Liver (tissue), 9 donors: ENCODE results near the gene TRPV4. TPM values are rescaled to one million over a fixed set of nuclear protein-coding genes. Genes with fewer than 3 reads are reported as not detected.

Experiments
- DNase-seq: peaks from one replicate; pipeline ENCODE4 v3.0.0-alpha.2; 2017; ENCODE audit warnings: low spot score
- H3K27ac ChIP-seq, 2 donors: one replicate each; pipeline ENCODE4 v1.7.0; 2013; ENCODE audit warnings: inconsistent platforms in 2 of 2, low read length in 2 of 2, control low read depth in 1 of 2, low read depth in 1 of 2, mild to moderate bottlenecking in 1 of 2
- H3K27me3 ChIP-seq, 4 donors: one replicate each; pipeline versions ENCODE4 v1.6.1 to v1.7.0; 2013; ENCODE audit warnings: low read length in 3 of 4, inconsistent platforms in 1 of 4, mild to moderate bottlenecking in 1 of 4, moderate library complexity in 1 of 4; ENCODE audit not compliant: control insufficient read depth in 4 of 4, insufficient read depth in 4 of 4
- H3K36me3 ChIP-seq, 4 donors: one replicate each; pipeline versions ENCODE4 v1.6.1 to v1.7.0; 2013; ENCODE audit warnings: low read length in 3 of 4, mild to moderate bottlenecking in 3 of 4, low read depth in 1 of 4, moderate library complexity in 1 of 4; ENCODE audit not compliant: control insufficient read depth in 4 of 4, insufficient read depth in 3 of 4
- H3K4me1 ChIP-seq, 4 donors: one replicate each; pipeline versions ENCODE4 v1.6.1 to v1.7.0; 2013; ENCODE audit warnings: low read length in 3 of 4, mild to moderate bottlenecking in 3 of 4, moderate library complexity in 1 of 4; ENCODE audit not compliant: control insufficient read depth in 4 of 4, insufficient read depth in 4 of 4
- H3K4me3 ChIP-seq, 3 donors: one replicate each; pipeline versions ENCODE4 v1.6.1 to v1.7.0; 2013; ENCODE audit warnings: low read length in 3 of 3, control low read depth in 1 of 3, low read depth in 1 of 3, mild to moderate bottlenecking in 1 of 3
- H3K9ac ChIP-seq, 2 donors: one replicate each; pipeline ENCODE4 v1.7.0; 2013; ENCODE audit warnings: low read length in 2 of 2, mild to moderate bottlenecking in 2 of 2, moderate library complexity in 2 of 2, control low read depth in 1 of 2, low read depth in 1 of 2
- H3K9me3 ChIP-seq, 4 donors: one replicate each; pipeline versions ENCODE4 v1.6.1 to v1.7.0; 2013; ENCODE audit warnings: low read length in 3 of 4; ENCODE audit not compliant: control insufficient read depth in 4 of 4
- GABPA ChIP-seq, 2 donors: IDR thresholded peaks in 1 of 2; conservative IDR thresholded peaks in 1 of 2; 2 replicates each; pipeline ENCODE4 v1.6.1; 2016; ENCODE audit warnings: antibody characterized with exemption in 2 of 2, mild to moderate bottlenecking in 1 of 2, moderate library complexity in 1 of 2
- HNF4A ChIP-seq, 2 donors: conservative IDR thresholded peaks; 2 replicates each; pipeline ENCODE4 v1.6.1; 2016; ENCODE audit warnings: antibody characterized with exemption in 2 of 2, mild to moderate bottlenecking in 2 of 2
- HNF4G ChIP-seq: IDR thresholded peaks from 2 replicates; pipeline ENCODE4 v1.6.1; 2016; ENCODE audit warnings: antibody characterized with exemption
- JUND ChIP-seq, 2 donors: IDR thresholded peaks; 2 replicates each; pipeline ENCODE4 v1.6.1; 2016; ENCODE audit warnings: antibody characterized with exemption in 2 of 2
- NR2F2 ChIP-seq: IDR thresholded peaks from 2 replicates; pipeline ENCODE4 v1.6.1; 2016; ENCODE audit warnings: antibody characterized with exemption
- RAD21 ChIP-seq, 2 donors: IDR thresholded peaks; 2 replicates each; pipeline ENCODE4 v1.6.1; 2016; ENCODE audit warnings: antibody characterized with exemption in 2 of 2, mild to moderate bottlenecking in 2 of 2
- RXRA ChIP-seq, 2 donors: IDR thresholded peaks; 2 replicates each; pipeline ENCODE4 v1.6.1; 2017 to 2018; ENCODE audit warnings: antibody characterized with exemption in 2 of 2, mild to moderate bottlenecking in 1 of 2
- SP1 ChIP-seq: IDR thresholded peaks from 2 replicates; pipeline ENCODE4 v1.6.1; 2018; ENCODE audit warnings: antibody characterized with exemption, mild to moderate bottlenecking
- YY1 ChIP-seq: IDR thresholded peaks from 2 replicates; pipeline ENCODE4 v1.6.1; 2016; ENCODE audit warnings: antibody characterized with exemption, mild to moderate bottlenecking
- WGBS: extraction: QIAGEN DNeasy Blood & Tissue Kit; methylation state at CpG from one replicate; pipeline ENCODE4 v1.1.7; 2013; 5-methylcytosine and 5-hydroxymethylcytosine counted together
- polyA plus RNA-seq, 2 donors: library from polyadenylated mRNA; stranded (reverse) in 1 of 2; unstranded in 1 of 2; fragments of 200-250 nt in 1 of 2; fragments of >200 nt in 1 of 2; fragmentation: Nextera tagmentation in 1 of 2; extraction: Ambion mirVana in 1 of 2; gene quantifications; one replicate each; pipeline versions ENCODE4 v1.2.1 to v1.2.3, GENCODE V29; 2013 to 2015
- total RNA-seq, 2 donors: library from RNA; depleted of rRNA; stranded (reverse); fragments of >200 nt; gene quantifications; one replicate each; pipeline ENCODE4 v1.2.3, GENCODE V29; 2014
- TF ChIP-seq, protein P1 (sequence below): fragments of 150-350 bp; IDR thresholded peaks from 2 replicates; pipeline ENCODE4 v1.5.1; 2017; ENCODE audit warnings: improper control_type of control experiment, low read depth, low read length; ENCODE audit not compliant: missing input control
- TF ChIP-seq, protein P2 (sequence below): IDR thresholded peaks from 2 replicates; pipeline ENCODE4 v1.6.1; 2016; ENCODE audit warnings: antibody characterized with exemption
- TF ChIP-seq, protein P3 (sequence below): IDR thresholded peaks from 2 replicates; pipeline ENCODE4 v1.6.1; 2016; ENCODE audit warnings: antibody characterized with exemption
- TF ChIP-seq, protein P4 (sequence below): IDR thresholded peaks from 2 replicates; pipeline ENCODE4 v1.6.1; 2016; ENCODE audit warnings: antibody characterized with exemption
- donor health status: healthy.
- donor health status: healthy.
- donor health status: healthy.
- donor health status: healthy.
- donor health status: healthy.

The TRPV4 gene
- total and polyA plus RNA-seq, 4 donors: 1.3 to 9.6 (median 3.9) TPM

DNA sequence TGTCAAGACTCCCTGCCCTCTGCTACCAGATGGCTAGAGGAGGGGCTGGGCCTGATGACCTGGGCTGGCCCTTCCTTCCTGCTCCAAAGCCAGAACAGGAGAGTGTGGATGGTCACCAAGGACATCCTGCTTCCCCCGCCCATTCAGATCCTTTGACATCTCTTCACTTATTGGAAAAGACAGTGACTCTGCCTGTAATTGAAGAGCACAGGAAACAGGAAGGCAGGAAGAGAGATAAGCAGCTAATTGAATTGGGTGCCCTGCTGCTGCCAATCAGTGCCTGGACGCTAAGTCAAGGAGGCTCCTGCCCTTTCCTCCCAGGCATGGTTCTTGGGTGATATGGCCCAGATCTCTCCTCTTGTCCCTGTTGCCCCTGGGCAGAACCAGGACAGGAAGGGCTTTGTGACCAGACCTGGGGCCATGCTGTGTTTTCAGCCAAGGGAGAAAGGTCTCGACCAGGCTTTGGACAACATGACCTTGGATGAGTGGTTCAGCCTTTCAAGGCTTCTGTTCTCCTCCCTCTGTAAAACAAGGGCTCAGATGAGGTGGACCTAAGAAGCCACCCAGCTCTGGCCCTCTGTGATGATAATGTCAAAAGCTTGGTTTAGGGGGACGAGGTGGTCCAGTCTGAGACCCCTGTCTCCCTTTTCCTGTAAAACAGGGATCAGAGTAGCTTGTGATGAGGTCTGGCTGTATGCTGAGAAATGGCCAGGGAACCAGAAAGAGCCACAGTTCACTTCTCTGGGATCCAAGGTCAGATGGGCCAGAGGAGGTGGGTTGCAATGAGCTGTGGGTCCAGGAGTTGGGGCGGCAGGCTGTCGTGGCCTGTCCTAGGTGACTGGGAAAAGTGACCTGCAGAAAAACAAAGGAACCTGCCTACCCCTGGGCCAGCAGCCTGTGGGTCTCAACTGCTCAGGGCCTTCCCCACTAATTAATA is 80.8 kb downstream of the TRPV4 start:
- 86% methylated on average over 6 of the region's 6 CpGs for WGBS
- no peak overlapping the region for H3K9ac ChIP-seq
- no peaks in the 10 kb centered on the region for H3K36me3 ChIP-seq
- no peaks in the 10 kb centered on the region for H3K4me1 ChIP-seq
- DNase-seq: no peak
- no peak overlapping the region for H3K4me3 ChIP-seq
- no peak for TF ChIP-seq GABPA (IDR thresholded peaks at IDR 0.05 in 1 of 2, conservative IDR thresholded peaks at IDR 0.05 in 1 of 2)
- TF ChIP-seq, protein P1, sequence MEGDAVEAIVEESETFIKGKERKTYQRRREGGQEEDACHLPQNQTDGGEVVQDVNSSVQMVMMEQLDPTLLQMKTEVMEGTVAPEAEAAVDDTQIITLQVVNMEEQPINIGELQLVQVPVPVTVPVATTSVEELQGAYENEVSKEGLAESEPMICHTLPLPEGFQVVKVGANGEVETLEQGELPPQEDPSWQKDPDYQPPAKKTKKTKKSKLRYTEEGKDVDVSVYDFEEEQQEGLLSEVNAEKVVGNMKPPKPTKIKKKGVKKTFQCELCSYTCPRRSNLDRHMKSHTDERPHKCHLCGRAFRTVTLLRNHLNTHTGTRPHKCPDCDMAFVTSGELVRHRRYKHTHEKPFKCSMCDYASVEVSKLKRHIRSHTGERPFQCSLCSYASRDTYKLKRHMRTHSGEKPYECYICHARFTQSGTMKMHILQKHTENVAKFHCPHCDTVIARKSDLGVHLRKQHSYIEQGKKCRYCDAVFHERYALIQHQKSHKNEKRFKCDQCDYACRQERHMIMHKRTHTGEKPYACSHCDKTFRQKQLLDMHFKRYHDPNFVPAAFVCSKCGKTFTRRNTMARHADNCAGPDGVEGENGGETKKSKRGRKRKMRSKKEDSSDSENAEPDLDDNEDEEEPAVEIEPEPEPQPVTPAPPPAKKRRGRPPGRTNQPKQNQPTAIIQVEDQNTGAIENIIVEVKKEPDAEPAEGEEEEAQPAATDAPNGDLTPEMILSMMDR: no peak
- TF ChIP-seq JUND (IDR thresholded peaks at IDR 0.05): no peak
- peak; percentile 92 for TF ChIP-seq NR2F2
- no peaks in the 10 kb centered on the region for H3K9me3 ChIP-seq
- no peak overlapping the region for H3K27ac ChIP-seq
- no peaks in the 10 kb centered on the region for H3K27me3 ChIP-seq

DNA sequence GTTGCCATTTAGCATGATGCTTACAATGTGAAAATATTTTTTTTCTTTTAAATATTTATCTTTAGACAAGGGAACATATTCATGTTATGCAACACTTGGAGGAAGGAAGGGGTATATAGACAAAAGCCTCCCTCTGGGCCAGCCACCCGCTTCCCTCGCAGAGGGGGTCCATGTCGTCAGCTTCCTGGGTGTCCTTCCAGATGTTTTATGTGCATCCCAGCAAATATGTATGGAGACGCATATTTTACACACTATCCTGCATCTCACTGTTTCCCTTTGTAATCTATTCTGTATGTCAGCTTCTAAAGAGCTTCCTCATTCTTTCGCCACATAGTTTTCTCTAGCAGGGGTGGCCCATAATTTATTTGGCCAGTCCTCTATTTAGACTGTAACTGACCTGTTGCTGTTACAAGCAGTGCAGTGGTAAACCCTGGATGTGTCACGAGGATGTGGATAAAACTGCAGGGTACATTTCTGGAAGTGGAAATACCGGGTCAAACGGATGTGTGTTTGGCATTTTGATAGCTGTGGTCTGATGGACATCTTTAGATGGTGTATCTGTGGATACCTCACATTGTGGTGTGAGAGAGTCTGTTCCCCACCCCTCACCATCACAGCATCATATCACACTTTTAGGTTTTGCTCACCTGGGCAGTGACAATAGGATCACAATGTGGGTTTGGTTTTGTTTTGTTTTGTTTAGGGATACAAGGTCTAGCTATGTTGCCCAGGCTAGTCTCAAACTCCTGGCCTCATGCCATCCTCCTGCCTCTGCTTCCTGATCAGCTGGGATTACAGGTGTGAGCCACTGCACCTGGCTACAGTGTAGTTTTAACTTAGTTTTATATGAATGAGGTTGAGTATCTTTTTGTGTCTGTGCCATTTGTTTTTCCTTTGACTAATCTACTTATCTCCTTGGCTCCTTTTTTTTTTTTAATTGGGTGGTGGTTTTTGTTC is 87.9 kb downstream of the TRPV4 start:
- Histone ChIP-seq H3K9ac (no peak overlapping the region), H3K4me1 (peaks cover 3 to 13% (median 8%) of the 10 kb centered on the region in 4 donors), H3K36me3 (no peaks in the 10 kb centered on the region), H3K9me3 (no peaks in the 10 kb centered on the region), H3K4me3 (no peak overlapping the region), H3K27me3 (no peaks in the 10 kb centered on the region), H3K27ac (no peak overlapping the region)
- DNase-seq: no peak
- WGBS: 74% methylated on average over 8 of the region's 8 CpGs
- TF ChIP-seq SP1 (no peak), NR2F2 (no peak), HNF4G (no peak), YY1 (no peak), HNF4A (conservative IDR thresholded peaks at IDR 0.05) (no peak), GABPA (IDR thresholded peaks at IDR 0.05 in 1 of 2, conservative IDR thresholded peaks at IDR 0.05 in 1 of 2) (no peak), RXRA (IDR thresholded peaks at IDR 0.05) (no peak), RAD21 (IDR thresholded peaks at IDR 0.05) (no peak)
- TF ChIP-seq, protein P2, sequence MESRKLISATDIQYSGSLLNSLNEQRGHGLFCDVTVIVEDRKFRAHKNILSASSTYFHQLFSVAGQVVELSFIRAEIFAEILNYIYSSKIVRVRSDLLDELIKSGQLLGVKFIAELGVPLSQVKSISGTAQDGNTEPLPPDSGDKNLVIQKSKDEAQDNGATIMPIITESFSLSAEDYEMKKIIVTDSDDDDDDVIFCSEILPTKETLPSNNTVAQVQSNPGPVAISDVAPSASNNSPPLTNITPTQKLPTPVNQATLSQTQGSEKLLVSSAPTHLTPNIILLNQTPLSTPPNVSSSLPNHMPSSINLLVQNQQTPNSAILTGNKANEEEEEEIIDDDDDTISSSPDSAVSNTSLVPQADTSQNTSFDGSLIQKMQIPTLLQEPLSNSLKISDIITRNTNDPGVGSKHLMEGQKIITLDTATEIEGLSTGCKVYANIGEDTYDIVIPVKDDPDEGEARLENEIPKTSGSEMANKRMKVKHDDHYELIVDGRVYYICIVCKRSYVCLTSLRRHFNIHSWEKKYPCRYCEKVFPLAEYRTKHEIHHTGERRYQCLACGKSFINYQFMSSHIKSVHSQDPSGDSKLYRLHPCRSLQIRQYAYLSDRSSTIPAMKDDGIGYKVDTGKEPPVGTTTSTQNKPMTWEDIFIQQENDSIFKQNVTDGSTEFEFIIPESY: no peak
- TF ChIP-seq, protein P1: no peak
- TF ChIP-seq, protein P3, sequence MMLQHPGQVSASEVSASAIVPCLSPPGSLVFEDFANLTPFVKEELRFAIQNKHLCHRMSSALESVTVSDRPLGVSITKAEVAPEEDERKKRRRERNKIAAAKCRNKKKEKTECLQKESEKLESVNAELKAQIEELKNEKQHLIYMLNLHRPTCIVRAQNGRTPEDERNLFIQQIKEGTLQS: no peak
- TF ChIP-seq, protein P4, sequence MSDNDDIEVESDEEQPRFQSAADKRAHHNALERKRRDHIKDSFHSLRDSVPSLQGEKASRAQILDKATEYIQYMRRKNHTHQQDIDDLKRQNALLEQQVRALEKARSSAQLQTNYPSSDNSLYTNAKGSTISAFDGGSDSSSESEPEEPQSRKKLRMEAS: no peak
